Anterior cingulate cortex (tissue), 58 donors: ENCODE data around the gene KRT37.
"Not testable (repeated sequence)": the region's sequence is repeated elsewhere in the genome, so short reads cannot be mapped to it uniquely, and the experiment has no call there.

ENCODE experiments used
- DNase-seq, 58 donors: peaks; one replicate each; lab custom pipeline; 2025; lab: John Stamatoyannopoulos, UW

The KRT37 gene

DNA sequence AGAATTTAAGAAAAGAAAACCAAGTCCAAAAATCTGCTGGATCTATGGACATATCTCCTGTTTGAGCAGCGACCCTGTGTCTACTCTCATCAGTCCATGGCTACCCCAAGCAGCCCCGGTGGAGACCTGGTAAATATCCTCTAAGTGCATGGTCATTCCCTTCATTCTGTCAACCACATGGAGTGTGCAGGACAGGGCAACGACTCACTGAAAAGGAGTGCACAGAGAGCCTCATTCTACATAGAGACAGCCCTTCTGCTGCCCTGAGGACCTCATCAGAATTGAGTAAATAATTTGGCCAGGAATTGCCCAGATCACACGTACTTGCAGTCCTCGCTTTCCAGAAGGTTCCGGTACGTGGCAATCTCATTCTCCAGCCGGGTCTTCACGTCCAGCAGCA is 13.4 kb upstream of the KRT37 start:
- DNase-seq, result no peak

DNA sequence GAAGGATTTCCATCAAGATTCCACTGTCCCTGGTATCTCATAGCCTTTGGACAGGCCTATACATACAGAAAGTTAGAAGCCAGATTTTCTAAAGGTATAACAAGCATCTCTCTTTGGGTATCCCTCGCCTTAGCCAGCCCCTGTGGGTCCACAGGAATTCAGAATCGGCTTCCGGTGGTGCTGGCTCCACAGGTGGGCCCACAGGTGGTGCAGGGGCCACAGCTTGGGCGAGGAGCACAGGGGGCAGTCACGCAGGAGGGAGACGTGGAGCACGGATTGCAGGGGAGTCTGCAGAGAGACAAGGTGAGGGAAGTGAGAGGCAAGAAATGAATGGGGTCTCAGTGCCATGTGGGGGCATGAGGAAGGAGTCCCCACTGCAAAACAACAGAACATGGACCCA is 12.9 kb upstream of the KRT37 start:
- DNase-seq, result no peak

DNA sequence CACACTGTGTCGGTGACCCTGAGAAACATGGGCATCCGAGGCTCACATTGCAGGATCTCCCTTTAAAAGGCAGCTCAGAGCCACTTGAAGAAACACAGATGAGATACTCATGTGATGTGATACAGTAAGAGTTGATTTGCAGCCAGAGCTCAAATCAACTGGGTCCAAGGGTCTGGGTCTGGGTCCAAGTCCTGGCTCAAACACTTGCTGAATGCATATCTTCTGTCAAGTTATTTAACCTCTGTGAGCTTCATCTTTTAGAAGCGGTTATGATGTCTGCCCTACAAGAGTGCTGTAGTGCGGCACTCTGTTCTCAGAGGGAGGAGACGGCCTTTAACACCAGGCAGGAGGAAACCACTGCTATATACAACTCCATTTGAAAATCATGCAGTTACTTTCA is 10.0 kb upstream of the KRT37 start:
- DNase-seq, result no peak

DNA sequence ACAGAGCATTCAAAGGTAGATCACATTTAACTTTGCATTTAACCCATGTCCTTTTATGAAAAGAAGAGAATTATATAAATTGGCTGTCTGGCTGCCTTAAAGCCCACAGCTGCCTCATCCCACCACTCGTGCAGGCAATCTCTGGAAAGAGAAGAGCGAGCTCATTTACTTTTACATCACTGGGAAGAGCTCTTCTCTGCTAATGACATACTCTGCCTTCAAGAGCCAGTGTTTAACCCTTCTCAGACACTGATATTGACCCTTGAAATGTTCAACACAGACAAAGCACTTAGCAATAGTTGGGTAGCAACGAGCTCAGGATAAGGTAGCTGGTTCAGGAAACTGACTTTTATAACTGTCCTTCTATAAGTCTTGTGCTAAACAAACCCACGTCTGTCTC is 9.6 kb upstream of the KRT37 start:
- no peak for DNase-seq

DNA sequence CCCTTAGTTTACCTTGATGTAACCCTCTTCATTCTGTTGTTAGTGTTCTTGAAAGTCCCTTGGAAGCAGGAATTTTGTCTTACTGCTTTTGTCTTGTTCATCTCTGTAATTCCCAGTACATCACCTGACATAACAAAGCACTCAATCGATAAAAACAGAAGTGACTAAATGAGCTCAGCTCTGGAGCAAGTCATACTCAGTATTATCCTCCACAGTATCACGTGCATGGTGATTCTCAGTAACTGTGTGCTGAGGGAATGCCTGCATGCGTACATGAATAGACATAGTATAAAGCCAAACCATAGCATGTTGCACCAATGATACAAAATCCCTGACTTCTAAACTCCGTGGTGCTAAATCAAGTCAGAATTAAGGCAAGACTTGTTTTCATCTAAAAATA is 9.2 kb upstream of the KRT37 start:
- no peak for DNase-seq

DNA sequence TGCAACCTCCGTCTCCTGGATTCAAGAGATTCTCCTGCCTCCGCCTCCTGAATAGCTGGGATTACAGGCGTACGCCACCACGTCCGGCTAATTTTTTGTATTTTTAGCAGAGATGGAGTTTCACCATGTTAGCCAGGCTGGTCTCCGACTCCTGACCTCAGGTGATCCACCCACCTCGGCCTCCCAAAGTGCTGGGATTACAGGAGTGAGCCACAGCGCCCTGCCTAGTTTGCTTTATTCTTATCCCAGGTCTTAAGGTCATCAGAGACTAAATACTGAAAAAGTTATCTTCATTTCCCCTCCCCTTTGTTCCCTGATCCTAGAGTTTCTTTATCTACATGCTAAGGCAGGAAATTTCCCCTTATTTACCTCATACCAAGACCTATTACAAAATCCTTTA is 6.0 kb upstream of the KRT37 start:
- not testable (repeated sequence) for DNase-seq

DNA sequence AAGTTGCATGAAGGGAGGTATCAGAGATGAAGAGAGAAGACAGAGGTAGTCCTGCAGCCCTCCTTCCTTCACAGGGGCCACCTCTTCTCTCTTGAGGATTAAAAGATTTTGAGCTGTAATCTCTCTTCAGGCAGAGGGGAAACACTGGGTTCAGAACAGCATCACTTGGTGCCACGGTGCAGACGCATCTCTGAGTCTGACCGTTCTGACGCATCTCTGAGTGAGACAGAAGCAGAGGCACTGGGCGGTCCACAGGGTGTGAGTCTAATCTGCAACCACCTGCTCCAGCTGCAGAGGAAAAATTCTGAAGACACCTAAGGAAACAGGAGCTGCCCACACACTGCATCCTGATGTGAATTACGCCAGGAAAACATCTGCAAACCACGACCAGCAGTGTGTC is 5.3 kb upstream of the KRT37 start:
- DNase-seq, result no peak

DNA sequence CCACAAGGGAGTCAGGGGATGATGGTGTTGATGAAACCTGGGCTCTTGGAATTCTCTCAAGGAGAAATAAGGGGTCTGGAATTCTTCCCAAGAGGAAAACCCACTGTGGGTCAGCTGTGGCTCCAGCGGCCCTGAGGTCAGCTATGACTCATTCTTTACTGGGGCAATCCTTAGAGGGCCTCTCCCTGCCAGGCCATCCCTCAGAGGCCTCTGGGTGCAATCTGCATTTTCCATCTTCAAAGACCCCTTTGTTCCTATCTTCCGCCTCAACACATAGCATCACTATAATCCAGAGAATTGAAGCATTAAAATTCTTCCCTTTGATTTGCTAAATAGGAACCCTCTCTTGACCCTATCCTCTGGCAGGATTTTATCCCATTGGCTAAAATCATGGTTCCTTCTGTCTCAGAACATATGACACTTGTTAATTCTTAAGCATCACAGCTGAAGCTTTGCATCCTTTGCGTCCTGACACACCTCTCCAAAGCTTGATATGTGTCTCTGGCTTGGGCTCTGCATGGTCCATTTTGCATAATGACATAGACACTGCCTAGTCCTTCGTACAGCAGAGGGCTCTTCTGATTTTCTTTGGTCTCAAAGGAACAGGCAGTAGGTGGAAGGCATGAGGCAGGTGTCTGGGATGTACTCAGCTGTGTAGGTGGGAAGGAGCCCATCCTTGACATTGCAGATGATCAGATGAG is 4.4 kb upstream of the KRT37 start:
- DNase-seq, result no peak

DNA sequence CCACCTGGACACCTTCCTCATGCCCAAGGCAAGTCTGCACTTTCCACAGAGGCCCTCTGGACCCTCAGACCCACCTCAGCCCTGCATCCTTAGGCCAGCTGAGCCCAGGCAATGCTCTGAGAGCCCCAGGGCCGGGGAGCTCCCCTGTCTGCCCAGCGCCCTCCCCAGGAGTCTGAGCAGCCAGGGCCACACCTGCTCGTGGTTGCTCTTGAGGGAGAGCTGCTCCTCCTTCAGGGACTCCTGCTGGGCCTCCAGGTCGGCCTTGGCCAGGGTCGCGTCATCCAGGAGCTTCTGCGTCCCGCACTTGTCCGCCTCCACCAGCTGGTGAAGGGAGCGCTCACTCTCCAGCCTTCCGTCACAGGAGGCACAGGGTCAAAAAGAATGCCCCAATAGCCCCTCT is 1.8 kb downstream of the KRT37 start:
- not testable (repeated sequence) for DNase-seq

DNA sequence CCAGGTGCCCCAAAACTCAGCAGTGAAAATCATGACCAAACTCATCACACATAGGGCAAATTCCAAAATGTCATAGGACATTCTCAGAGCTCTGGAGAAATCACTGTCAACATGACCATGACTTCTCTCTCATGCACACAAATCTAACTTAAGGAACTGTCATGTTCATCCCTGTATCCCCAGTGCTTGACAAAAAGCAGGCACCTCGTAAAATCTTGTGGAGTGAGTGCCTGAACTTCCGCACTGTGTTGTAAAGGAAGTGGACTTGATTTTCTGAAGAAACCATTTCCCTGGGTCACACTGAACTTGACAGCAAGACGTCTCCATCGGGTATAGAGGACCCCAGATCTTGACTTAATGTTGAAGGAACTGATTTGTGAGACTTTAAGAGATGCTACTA is 2.8 kb downstream of the KRT37 start:
- DNase-seq, result no peak

DNA sequence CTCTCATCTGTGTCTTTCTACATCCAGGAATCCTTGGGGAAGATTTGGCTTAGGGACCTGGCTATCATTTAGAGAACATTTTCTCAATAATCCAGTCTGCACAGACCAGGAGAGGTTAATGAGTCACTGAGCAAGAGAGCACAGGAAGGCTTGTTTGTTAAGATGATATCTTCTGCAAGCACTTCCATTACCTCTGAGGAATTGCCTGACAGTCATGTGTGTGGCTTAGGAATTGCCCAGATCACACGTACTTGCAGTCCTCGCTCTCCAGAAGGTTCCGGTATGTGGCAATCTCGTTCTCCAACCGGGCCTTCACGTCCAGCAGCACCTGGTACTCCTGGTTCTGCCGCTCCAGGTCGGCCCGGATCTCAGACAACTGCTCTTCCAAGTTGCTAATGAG is 3.3 kb downstream of the KRT37 start:
- no peak for DNase-seq

DNA sequence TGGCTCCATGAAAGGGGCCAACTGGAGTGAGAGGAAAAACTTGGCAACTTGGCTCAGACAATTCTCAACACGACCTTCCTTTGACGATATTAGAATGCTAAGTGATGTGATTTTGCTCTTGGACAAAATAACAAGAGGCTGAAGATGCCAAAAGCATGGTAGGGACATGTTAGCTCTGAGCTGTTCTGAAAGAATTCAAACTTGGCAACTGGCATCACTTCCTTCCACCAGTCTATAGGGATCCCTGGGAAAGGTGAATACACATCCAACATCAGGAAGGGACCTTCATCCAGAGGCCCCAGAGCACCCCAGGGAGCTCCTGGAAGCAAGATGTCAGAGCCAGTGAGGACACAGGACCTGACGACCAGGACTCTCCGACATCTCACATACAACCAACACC is 4.3 kb downstream of the KRT37 start:
- no peak for DNase-seq

DNA sequence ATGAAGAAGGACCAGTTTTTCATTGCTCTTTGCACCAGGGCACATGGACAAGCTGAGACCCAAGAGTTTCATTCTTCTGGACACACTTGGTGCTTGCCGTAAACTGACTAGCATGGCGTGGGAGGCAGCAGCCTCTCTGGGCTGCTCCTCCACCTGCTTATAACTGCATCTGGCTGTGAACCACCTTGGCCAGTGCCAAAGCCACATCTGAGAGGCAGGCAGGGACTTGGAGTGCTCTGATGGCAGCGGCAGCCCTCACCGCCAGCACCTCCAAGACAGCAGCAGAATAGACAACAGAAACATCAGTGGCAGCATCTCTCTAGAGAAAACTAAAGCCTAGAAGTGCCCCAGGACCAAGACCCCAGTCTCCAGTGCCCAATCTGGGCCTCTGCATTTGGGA is 4.7 kb downstream of the KRT37 start:
- DNase-seq, result no peak

DNA sequence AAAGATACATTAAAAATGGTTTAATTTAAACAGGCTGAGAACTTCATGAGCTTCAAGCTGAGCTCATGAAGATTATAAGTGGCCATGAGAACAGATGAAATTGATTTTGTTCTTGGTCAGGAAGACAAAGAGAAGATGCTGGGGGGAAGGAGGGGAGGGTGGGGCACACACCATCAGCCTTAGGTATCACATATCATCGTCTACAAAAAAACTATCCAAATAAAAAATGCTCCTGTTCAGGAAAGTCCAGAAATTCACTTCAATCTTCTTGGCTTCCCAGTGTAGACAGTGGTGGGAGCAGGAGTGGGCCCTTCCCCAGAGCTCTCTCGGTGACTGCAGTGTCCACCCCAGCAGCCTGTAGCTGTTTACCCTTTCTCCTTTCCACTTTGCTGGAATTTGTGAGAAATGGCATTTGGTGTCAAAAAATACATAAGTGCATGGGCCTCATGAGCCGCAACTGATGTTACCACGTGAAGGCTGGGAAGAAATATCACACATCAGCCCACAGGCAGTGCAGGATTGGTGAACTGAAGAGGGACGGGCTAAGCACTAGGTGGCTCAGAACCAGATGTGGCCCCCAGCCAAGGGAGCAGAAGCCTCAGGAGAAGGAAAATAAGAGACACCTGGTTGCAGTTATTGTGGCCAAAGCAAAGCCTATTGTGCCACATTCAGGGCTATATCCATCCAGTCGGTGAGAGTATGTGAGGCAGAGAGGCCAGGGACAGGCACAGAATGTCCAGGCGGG is 6.1 kb downstream of the KRT37 start:
- no peak for DNase-seq

DNA sequence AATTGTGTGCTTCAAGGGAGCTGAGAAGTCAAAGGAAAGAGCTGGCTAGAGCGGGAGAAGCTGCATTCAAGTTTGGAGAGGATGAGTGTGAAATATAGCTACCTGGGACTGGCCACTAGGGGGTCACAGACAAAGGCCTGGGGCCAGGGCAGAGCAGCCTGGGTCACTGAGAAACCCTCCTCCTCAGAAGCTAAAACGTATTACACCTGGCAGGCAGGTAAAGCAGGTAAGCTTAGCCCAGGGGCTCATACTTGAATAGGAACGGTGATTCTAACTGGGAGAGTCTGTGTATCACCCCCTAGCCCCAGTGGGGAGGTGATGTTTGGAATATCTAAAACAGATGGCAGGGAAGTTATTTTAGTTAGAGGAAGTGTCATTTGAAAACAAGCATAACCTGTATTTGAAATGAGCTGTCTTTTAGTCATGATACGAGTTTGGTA is 6.8 kb downstream of the KRT37 start:
- no peak for DNase-seq

DNA sequence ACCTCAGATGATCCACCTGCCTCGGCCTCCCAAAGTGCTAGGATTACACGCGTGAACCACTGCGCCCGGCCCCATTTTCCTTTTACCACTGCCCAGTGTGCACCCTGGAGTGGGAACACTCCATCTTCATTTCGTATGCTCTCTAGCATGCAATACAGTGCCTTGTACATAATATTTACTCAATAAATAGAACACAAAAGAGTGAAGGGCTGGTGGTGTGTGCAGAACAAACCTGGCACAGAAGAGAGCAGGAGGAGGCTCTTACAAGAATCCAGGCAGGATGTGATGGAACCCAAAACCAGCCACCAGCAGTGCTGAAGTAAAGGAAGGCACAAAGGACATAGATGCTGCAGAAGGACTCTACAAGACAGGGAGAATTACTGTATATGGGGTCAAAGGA is 7.3 kb downstream of the KRT37 start:
- no peak for DNase-seq

DNA sequence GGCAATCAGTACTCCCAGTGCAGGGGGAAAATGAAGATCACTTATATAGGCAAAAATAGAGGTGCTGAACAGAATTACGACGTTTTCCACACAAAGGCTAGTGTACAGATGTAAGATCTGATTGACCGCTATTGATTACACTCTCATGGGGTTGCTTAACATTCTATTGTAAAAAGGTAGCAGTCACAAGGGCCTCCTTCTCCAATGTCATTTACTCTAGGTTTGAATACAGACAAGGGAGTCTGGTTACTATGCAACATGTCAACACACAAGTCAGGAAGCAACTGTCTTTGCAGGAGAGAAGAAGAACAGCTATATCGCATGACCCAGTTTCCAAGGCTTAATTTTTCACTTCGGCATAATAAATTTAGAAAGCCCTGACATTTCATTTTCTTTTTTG is 7.9 kb downstream of the KRT37 start:
- no peak for DNase-seq

DNA sequence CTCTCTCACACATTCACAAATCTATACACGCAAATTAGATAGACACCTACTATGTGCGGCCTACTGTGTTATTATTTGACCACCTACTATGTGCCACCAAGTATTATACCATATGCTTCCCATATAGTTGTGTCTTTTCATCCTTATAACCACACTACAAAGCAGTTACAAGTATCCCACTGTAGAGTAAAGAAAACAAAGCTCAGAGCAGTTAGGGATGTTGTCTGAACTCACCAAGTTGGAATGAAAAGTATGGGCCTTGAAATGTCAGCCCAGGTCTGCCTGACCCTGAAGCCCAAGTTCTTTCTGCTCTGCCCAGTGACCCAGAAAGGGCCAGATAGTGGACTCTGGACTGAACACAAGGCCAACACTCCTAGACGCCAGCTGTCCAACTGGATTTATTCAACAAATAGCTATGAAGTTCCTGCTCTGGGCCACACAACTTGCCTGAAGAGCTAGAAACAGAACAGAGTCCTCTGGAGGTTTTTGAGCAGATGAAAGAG is 8.5 kb downstream of the KRT37 start:
- no peak for DNase-seq

DNA sequence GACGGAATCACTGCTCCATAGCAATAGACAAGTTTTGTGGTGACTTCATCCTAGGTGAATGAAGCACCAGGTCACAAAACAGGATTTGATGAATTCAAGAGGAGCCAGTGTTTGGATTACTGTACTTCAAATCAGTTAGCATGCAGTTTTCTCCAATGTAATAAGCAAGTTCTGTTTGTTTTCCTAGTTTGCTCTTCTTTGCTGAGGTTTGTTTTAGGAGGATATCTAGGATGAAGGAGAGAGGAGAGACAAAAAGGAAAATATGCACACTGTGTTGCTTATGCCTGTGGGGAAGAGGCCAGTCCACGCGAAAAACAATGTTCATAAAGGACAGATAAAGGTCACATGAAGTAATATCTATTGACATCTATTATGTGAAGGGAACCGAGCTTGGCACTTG is 9.0 kb downstream of the KRT37 start:
- no peak for DNase-seq

DNA sequence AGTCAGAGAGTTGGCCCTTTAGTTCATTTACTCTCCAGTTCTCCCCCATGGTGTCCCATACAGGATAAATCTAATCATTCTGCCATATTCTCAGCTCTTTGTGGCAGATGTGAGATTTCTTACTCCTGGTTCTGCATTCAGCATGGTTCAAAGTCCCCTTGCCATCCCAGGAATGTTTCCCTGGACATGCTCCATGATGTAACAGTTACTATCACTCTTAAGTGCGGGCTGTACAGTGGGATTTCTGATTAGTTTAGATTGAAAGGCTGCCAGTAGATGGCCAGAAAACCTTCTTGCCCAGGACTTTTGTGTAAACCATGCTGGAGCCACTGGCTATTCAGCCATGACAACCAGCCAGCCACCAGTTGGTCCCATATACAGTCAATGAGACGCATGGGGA is 10.4 kb downstream of the KRT37 start:
- DNase-seq, result no peak

DNA sequence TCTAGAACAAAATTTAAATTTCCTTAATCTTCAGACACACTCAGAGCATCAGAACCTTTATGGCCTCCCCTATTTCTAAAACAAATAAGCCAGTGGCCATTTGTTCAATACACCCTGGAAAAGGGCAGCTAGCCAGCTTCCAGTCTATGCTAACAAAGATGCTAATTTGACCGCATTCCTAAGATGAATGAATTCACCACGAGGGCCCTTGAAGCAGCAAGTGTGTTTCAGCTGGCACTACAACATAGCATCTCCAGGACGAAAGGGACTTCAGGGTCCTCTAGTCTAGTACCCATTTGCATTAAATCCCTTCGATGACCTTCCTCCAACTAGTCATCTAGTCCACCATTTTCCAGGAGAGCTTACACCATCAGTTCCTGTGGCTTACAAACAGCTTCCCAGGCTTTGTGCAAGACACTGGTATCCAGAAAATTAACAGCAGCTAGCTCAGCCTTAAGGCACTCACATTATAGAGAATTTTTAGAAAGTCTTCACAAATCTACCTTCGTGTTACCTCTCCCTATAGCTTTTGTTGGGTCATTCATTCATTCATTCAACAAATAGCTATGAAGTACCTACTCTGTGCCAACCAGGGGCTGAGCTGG is 10.9 kb downstream of the KRT37 start:
- DNase-seq, result peak in 2 of 58 donors; percentile 2 to 5
